ENCODE results near the gene MEIOB.

DNA sequence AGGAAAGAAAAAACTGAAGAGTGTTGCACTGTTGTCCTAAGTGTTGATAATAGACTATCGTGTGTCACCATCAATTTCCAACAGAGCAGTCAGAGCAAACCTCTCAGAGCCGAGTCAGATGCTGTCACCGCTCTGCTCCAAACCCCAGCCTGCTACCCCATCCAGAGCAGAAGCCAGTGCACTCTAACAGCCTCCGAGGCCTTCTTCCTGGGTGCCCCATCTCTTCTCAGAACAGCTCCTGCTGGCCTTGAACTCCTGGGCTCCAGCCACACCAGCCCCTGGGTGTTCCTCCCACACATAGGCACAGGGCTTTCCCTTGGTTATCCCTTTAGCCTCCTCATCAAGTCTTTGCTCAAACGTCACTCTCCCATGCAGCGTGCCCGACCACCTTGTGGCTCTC, 21.0 kb downstream of the MEIOB start:
- TF ChIP-seq TCF12 (IDR thresholded peaks at IDR 0.05; ENCODE audit: low read depth) (no peak), EGR1 (IDR thresholded peaks at IDR 0.05) (no peak), REST (IDR thresholded peaks at IDR 0.05; ENCODE audit: low read depth) (no peak), EP300 (IDR thresholded peaks at IDR 0.05; ENCODE audit: borderline replicate concordance) (no peak), YY1 (IDR thresholded peaks at IDR 0.05; ENCODE audit: low read depth) (no peak), RAD21 (IDR thresholded peaks at IDR 0.05; ENCODE audit: low read depth) (no peak), TAF1 (IDR thresholded peaks at IDR 0.05; ENCODE audit: low read depth) (no peak), FOXM1 (IDR thresholded peaks at IDR 0.05; ENCODE audit: borderline replicate concordance, low read depth) (no peak), CEBPB (IDR thresholded peaks at IDR 0.05) (no peak), MAX (IDR thresholded peaks at IDR 0.05) (no peak), CREB1 (IDR thresholded peaks at IDR 0.05; ENCODE audit: low read depth) (no peak), NFIC (IDR thresholded peaks at IDR 0.05) (no peak), TEAD4 (IDR thresholded peaks at IDR 0.05) (no peak)

Data from Ishikawa (cell line).